Subcutaneous adipose tissue (tissue), 4 donors: ENCODE data around the gene CPVL. TPM values are rescaled to one million over a fixed set of nuclear protein-coding genes. Genes with fewer than 3 reads are reported as not detected.

Source experiments
- total RNA-seq, 4 donors: library from RNA; depleted of rRNA; stranded (reverse); fragments of >200 nt; gene quantifications; one replicate each; pipeline ENCODE4 v1.1.0, GENCODE V29; 2016
- TF ChIP-seq, protein P1 (sequence below): fragments of 450-650 bp; IDR thresholded peaks from one replicate; pipeline ENCODE4 v1.5.1; 2016; ENCODE audit warnings: low read depth, mild to moderate bottlenecking, control low read depth, antibody characterized with exemption, moderate library complexity

The CPVL gene
- total RNA-seq, 4 donors from 2014 or later, result 13.0 to 105 (median 36.5) TPM

DNA sequence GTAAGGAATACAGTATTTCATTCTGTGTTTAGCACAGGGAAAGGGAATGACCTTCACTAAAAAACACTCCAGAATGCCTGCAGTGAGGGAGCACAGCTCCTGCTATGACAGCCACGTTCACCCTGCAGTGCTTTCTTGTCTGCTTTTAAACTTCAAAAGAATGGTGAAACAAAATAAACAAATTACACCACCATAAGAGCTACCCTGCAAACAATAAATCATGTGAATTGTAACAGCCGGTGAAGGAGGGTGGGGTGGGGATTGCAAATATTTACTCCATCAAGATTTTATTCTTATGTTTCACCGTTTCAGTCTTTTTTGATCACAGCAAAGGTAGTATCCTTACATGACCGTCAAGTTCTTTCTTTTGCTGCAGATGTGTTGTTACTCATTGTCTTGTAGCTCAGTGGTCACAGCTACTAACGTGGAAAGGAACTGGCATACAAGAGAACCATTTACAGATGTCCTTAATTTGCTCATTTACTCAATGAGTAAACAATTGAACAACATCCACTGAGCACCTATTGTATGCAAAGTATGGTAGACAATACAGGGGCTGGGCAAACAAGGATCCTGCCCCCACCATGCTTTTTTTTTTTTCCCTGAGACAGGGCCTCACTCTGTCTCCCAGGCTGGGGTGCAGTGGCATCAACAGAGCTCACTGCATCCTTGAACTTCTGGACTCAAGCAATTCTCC, 44.2 kb upstream of the CPVL start:
- TF ChIP-seq, protein P1, sequence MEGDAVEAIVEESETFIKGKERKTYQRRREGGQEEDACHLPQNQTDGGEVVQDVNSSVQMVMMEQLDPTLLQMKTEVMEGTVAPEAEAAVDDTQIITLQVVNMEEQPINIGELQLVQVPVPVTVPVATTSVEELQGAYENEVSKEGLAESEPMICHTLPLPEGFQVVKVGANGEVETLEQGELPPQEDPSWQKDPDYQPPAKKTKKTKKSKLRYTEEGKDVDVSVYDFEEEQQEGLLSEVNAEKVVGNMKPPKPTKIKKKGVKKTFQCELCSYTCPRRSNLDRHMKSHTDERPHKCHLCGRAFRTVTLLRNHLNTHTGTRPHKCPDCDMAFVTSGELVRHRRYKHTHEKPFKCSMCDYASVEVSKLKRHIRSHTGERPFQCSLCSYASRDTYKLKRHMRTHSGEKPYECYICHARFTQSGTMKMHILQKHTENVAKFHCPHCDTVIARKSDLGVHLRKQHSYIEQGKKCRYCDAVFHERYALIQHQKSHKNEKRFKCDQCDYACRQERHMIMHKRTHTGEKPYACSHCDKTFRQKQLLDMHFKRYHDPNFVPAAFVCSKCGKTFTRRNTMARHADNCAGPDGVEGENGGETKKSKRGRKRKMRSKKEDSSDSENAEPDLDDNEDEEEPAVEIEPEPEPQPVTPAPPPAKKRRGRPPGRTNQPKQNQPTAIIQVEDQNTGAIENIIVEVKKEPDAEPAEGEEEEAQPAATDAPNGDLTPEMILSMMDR, result no peak

DNA sequence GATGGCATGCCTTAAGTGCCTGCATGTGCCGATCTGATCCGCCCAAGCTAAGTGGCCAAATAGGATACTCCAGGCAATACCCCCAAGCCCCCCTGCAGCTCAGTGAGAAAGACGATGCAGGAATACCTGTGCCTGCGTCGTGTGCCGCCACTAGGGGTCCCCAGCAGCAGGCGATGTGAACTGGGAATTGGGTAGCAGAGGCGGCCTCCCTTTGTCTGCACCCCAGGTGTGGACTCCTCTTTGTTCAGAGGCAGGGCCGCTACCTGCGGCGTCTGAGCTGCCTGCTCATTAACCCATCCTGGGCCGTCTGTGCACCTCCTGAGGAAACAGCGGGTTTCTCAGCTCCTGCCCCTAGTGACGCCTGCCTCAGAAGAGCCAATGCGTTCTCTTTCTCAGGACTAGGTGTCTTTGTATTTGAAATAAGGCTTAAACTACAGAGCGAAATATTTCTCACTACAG, 43.4 kb upstream of the CPVL start:
- TF ChIP-seq, protein P1, result no peak

DNA sequence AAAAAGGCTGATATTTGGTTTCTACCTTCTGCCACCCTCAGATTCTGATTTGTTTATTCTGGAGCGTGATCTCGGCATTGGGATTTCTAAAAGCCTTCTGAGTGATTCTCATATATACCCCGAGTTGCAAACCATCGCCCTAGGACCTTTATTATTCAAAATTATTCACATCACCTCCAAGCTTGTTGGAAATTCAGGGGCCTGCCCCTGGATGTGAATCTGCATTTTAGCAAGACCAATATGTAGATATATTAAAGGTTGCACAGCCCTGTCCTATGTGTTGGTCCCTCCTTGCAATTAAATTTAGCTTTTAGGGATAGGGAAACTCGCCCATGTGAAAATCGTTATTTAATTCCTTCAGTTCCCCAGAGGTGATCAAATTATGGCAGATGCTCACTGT, 39.3 kb upstream of the CPVL start:
- TF ChIP-seq, protein P1, result no peak

DNA sequence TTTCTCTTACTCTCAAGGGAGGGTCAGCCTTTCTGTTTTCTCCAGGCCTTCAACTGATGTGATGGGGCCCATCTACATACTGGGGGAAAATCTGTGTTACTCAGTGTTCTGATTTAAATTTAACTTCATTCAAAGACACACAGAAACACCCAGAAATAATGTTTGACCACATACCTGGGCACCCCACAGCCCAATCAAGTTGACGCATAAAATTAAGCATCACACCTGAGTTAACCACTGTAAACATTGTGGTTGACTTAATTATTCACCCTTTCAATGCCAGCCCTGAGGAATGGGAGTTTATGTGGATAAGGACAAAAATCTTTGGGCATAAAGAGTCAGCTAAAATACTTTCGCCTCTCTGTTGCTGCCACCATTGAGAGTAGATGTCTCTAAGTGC, 38.3 kb upstream of the CPVL start:
- TF ChIP-seq, protein P1, result no peak

DNA sequence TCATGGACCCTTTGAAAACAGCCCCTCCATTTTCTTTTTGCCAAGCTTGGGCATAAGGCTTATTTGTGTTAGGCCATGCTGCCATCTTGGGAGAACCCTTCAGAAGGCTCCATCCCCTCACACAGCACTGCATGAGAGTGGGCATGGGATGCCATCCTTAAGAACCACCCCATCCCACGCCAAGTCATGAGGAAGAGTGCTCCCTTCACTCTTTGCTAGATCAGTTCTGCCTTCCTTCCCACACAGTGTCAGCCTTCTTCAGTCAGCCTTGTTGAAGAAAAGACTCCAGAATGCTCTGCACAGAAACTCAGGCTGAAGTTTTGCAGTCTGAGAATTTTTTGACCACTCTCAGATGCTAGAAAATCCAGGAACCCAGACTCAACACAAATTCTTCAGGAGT, 32.8 kb upstream of the CPVL start:
- TF ChIP-seq, protein P1, result no peak

DNA sequence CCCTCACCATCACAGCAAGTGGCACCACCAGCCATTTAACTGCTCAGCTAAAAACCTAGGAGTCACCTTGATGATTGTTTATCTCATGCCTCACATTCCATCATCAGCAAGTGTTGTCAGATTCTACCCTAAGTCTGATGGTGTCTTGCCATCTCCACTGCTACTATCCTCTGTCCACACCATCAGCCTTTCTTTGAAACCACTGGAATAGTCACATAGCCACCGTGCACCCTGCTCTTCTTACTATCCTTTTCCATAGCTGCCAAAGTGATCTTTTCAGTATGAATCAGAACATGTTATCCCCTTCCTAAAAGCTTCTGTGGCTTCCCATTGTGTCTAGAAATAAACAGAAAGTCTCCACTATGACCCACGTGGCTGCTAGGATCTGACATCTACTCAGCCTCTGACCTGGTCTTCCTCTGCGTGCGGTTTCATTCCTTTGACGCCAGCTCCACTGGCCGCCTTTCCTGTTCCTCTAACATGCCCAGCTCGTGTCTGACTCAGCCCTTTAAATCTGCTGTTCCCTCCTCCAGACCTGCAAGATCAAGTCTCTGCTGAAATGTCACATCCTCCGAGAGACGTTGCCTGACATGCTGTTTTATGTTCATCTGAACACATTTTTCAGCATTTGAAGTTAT, 31.7 kb upstream of the CPVL start:
- TF ChIP-seq, protein P1, result no peak

DNA sequence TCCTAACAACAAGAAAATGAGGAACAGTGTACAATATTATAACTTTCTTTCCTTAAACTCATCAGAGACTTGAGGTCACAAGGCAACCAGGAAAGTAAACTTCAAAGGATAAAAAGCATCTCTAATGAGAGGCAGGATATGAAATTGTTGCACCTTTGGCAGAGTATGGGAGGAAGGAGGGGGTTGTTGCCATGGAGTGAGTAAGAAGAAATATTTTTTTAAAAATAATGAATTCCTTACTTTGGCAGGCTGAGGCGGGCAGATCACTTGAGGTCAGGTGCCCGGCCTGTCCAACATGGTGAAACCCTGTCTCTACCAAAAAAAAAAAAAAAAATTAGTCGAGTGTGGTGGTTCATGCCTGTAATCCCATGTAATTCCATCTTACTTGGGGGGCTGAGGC, 27.1 kb upstream of the CPVL start:
- TF ChIP-seq, protein P1, result no peak
